HepG2 (cell line): ENCODE measurements around the gene CCND2. TPM values are rescaled to one million over a fixed set of nuclear protein-coding genes. Genes with fewer than 3 reads are reported as not detected.

ENCODE experiments used
- ATAC-seq: fragments of 200-7000 bp; cut with Tn5 transposase; 3 replicates; pipeline ENCODE4 v1.9.1; 2020; ENCODE audit warnings: mild to moderate bottlenecking, moderate library complexity
- BruUV-seq: library from RNA; stranded (reverse); fragments of 400-500 nt; replicated peaks from 2 replicates; lab custom pipeline; 2021; lab: Mats Ljungman, UMichigan
- CTCF ChIA-PET: fragments of 300-600 bp; formaldehyde crosslinking; extraction: SDS; loops from one replicate; lab custom pipeline; 2021; ENCODE audit warnings: low total read pairs, inconsistent platforms, low intra/inter-chr PET ratio; lab: Yijun Ruan, JAX
- POLR2A ChIA-PET: fragments of 350-600 bp; sonication (Branson Sonifier 250); formaldehyde crosslinking; loops from one replicate; lab custom pipeline; 2020; ENCODE audit warnings: antibody characterized with exemption, inconsistent platforms; lab: Yijun Ruan, JAX
- DNase-seq: peaks from one replicate; pipeline ENCODE4 v3.0.0-alpha.2; 2015; ENCODE audit warnings: low spot score
- FAIRE-seq: peaks from 3 replicates; lab custom pipeline; 2011; peaks lifted over from hg19 to GRCh38; lab: Jason Lieb, UNC
- H2AFZ ChIP-seq: one replicate; pipeline ENCODE4 v1.6.1; 2011; ENCODE audit warnings: low read length, inconsistent platforms
- H3K27ac ChIP-seq: fragments of 300-600 bp; 3 replicates; pipeline ENCODE4 v1.8.0; 2011; ENCODE audit warnings: mixed run types, mild to moderate bottlenecking, mixed read lengths, low read length, inconsistent platforms; ENCODE audit not compliant: insufficient read depth; ENCODE audit errors: extremely low read length
- H3K27me3 ChIP-seq, 2 experiments: fragments of 200-600 bp in 1 of 2; 2 replicates in 1 of 2; 3 replicates in 1 of 2; pipeline versions ENCODE4 v1.6.0 to v1.8.0; 2011; ENCODE audit warnings: low read length in 2 of 2, mild to moderate bottlenecking in 2 of 2, moderate library complexity in 2 of 2, inconsistent platforms in 1 of 2; ENCODE audit not compliant: insufficient read depth in 2 of 2, control insufficient read depth in 1 of 2
- H3K36me3 ChIP-seq, 2 experiments: fragments of 200-600 bp in 1 of 2; replicated peaks in 1 of 2; 2 replicates in 1 of 2; 3 replicates in 1 of 2; pipeline versions ENCODE4 v1.5.1 to v1.8.0; 2011; ENCODE audit warnings: low read length in 2 of 2, inconsistent platforms in 1 of 2; ENCODE audit not compliant: insufficient read depth in 2 of 2, control insufficient read depth in 1 of 2
- H3K4me1 ChIP-seq: 2 replicates; pipeline ENCODE4 v1.5.1; 2012; ENCODE audit warnings: low read length, inconsistent platforms; ENCODE audit not compliant: insufficient read depth
- H3K4me2 ChIP-seq: 2 replicates; pipeline ENCODE4 v1.6.0; 2011; ENCODE audit warnings: low read depth, low read length, inconsistent platforms
- H3K4me3 ChIP-seq, 3 experiments: fragments of 200-600 bp in 1 of 3; sonication (generic), shearing (Covaris generic) in 1 of 3; replicated peaks in 1 of 3; 2 replicates each; pipeline ENCODE4 v1.5.1; 2011 to 2016; ENCODE audit warnings: low read length in 3 of 3, inconsistent platforms in 2 of 3, low read depth in 2 of 3, mild to moderate bottlenecking in 2 of 3, control low read depth in 1 of 3, mixed read lengths in 1 of 3; ENCODE audit not compliant: insufficient read depth in 1 of 3
- H3K79me2 ChIP-seq: one replicate; pipeline ENCODE4 v1.6.1; 2011; ENCODE audit warnings: low read length, inconsistent platforms; ENCODE audit not compliant: insufficient read depth
- H3K9ac ChIP-seq: 2 replicates; pipeline ENCODE4 v1.6.0; 2011; ENCODE audit warnings: mild to moderate bottlenecking, low read depth, low read length, inconsistent platforms; ENCODE audit not compliant: insufficient read depth
- H3K9me3 ChIP-seq: 2 replicates; pipeline ENCODE4 v1.5.1; 2012; ENCODE audit warnings: mild to moderate bottlenecking, low read length
- H4K20me1 ChIP-seq: 2 replicates; pipeline ENCODE4 v1.6.0; 2011; ENCODE audit warnings: inconsistent platforms, mild to moderate bottlenecking, low read length, moderate library complexity; ENCODE audit not compliant: insufficient read depth
- AFF4 ChIP-seq: sonication (generic); formaldehyde crosslinking; IDR thresholded peaks from 2 replicates; pipeline ENCODE4 v1.4.0; 2020; ENCODE audit warnings: missing genetic modification reagents
- CEBPB ChIP-seq: IDR thresholded peaks from 2 replicates; pipeline ENCODE4 v1.6.1; 2011; ENCODE audit warnings: low read depth, low read length, improper control_type of control experiment, borderline replicate concordance
- CEBPG ChIP-seq: IDR thresholded peaks from 2 replicates; pipeline ENCODE4 v1.6.1; 2016
- DZIP1 ChIP-seq: sonication (generic); formaldehyde crosslinking; IDR thresholded peaks from 2 replicates; pipeline ENCODE4 v1.5.0; 2020; ENCODE audit warnings: mild to moderate bottlenecking, missing genetic modification reagents
- MED8 ChIP-seq: sonication (generic); formaldehyde crosslinking; IDR thresholded peaks from 2 replicates; pipeline ENCODE4 v1.8.1; 2023; ENCODE audit warnings: mild to moderate bottlenecking, missing genetic modification reagents; ENCODE audit not compliant: insufficient replicate concordance
- PHB2 ChIP-seq: fragments of 450-650 bp; IDR thresholded peaks from 2 replicates; pipeline ENCODE4 v1.6.1; 2018; ENCODE audit not compliant: partially characterized antibody
- ZBTB43 ChIP-seq: sonication (generic); formaldehyde crosslinking; conservative IDR thresholded peaks from 2 replicates; pipeline ENCODE4 v1.4.0; 2020; ENCODE audit warnings: missing genetic modification reagents
- ZNF768 ChIP-seq: sonication (generic); formaldehyde crosslinking; IDR thresholded peaks from 2 replicates; pipeline ENCODE4 v1.4.0; 2020; ENCODE audit warnings: missing genetic modification reagents
- ZSCAN21 ChIP-seq: sonication (generic); formaldehyde crosslinking; IDR thresholded peaks from 2 replicates; pipeline ENCODE4 v1.8.0; 2022; ENCODE audit warnings: mild to moderate bottlenecking, missing genetic modification reagents, moderate library complexity, borderline replicate concordance
- WGBS: methylation state at CpG from one replicate; pipeline ENCODE4 v1.1.6; 2017; ENCODE audit warnings: low lambda C conversion rate; 5-methylcytosine and 5-hydroxymethylcytosine counted together
- in situ Hi-C: cut with HindIII; loops from 2 replicates; pipeline ENCODE4 v1.10.0; 2017; ENCODE audit warnings: low pct_unique_long_range_greater_than_20kb; ENCODE audit not compliant: extremely low pct_ligation_motif_present
- intact Hi-C: fragments of 100-400 bp; cut with micrococcal nuclease; formaldehyde crosslinking; loops from one replicate; pipeline ENCODE4 v1.10.0; 2022; ENCODE audit not compliant: unreplicated experiment
- polyA plus RNA-seq, 8 experiments: library from polyadenylated mRNA; depleted of rRNA in 3 of 8; stranded (reverse) in 7 of 8; unstranded in 1 of 8; fragments of >200 nt; fragmentation: Illumina TruSeq in 4 of 8; extraction: Trizol in 4 of 8; gene quantifications; 2 replicates each; pipeline versions ENCODE4 v1.2.1 to v1.2.3, GENCODE V29; 2011 to 2016; ENCODE audit warnings: low read depth in 4 of 8, missing spikeins in 1 of 8, mixed read lengths in 1 of 8; ENCODE audit not compliant: insufficient read depth in 1 of 8
- total RNA-seq, 5 experiments: library from RNA; depleted of rRNA; stranded (reverse); fragments of >200 nt; fragmentation: Illumina TruSeq; extraction: Trizol; gene quantifications; 2 replicates each; pipeline ENCODE4 v1.2.3, GENCODE V29; 2016; ENCODE audit warnings: low read depth in 1 of 5

The CCND2 gene
- total and polyA plus RNA-seq, 2 of the 13 experiments (the other 11 are each of a cell fraction or from before 2014, with no cell fraction given) = 0.61 to 1.4 TPM

GRCh38 chr12:4278329-4279197 lies 5.0 kb downstream of the CCND2 start:
- Histone ChIP-seq H4K20me1 (no peaks in the 10 kb centered on the region; the same call in 1 of the 2 replicates), H3K27ac (no peak overlapping the region), H3K9me3 (no peaks in the 10 kb centered on the region), H3K4me2 (no peak overlapping the region), H2AFZ (no peak overlapping the region), H3K27me3 (peaks cover 16 to 63% of the 10 kb centered on the region in 2 experiments), H3K4me3 (no peak overlapping the region), H3K9ac (no peak overlapping the region), H3K79me2 (no peaks in the 10 kb centered on the region), H3K4me1 (peaks cover 33% of the 10 kb centered on the region), H3K36me3 (no peaks in the 10 kb centered on the region)
- POLR2A ChIA-PET = no interaction called here
- BruUV-seq = no TSS peak
- FAIRE-seq (no peak), ATAC-seq (no peak), DNase-seq (no peak)
- in situ Hi-C loops (loop anchor here (5.0 to 10.0 kb wide), 5 partner anchors 171 to 974 kb away; no protein-coding TSS in a partner anchor), intact Hi-C loops (loop anchor here (5.0 kb wide), 1 partner anchor 281 kb away; no protein-coding TSS in a partner anchor)
- CTCF ChIA-PET = no interaction called here
- no peak for TF ChIP-seq DZIP1 (CRISPR knock-in tag)
- peak; percentile 70 for TF ChIP-seq CEBPG (CRISPR knock-in tag)
- no peak for TF ChIP-seq MED8 (CRISPR knock-in tag)
- TF ChIP-seq ZNF768 (CRISPR knock-in tag) = peak; percentile 76; the same call in 1 of the 2 replicates
- peak; percentile 95 for TF ChIP-seq CEBPB
- TF ChIP-seq PHB2 = no peak
- no peak for TF ChIP-seq ZSCAN21 (CRISPR knock-in tag)
- no peak for TF ChIP-seq ZBTB43
- TF ChIP-seq AFF4 (CRISPR knock-in tag) = no peak
- WGBS = 40% methylated on average over 14 of the region's 15 CpGs
